Right ventricle myocardium inferior (tissue), 1 donor: ENCODE measurements around the gene PCGF2. TPM values are rescaled to one million over a fixed set of nuclear protein-coding genes. Genes with fewer than 3 reads are reported as not detected.

Experiments
- ATAC-seq: fragments of 200-7000 bp; cut with Tn5 transposase; one replicate; pipeline ENCODE4 v1.9.1; 2020; ENCODE audit warnings: mild to moderate bottlenecking, moderate library complexity
- DNase-seq: peaks from one replicate; pipeline ENCODE4 v3.0.0; 2021; ENCODE audit errors: missing footprints
- intact Hi-C: fragments of 100-400 bp; cut with DNase I; formaldehyde crosslinking; loops from one replicate; pipeline ENCODE4 v1.11.0; 2022
- total RNA-seq: library from RNA; stranded (reverse); fragmentation: NEBNext Ultra II Directional; extraction: Animal tissue kit (Norgen Biotek cat#: 25700); gene quantifications from one replicate; pipeline ENCODE4 v1.2.1, GENCODE V29; 2021
- donor health status: DM: no; HTN: yes; CAD: no; lungs with severe emphysema.

The PCGF2 gene
- total RNA-seq, 1 donor from 2014 or later: 24.4 TPM

- ATAC-seq (no peak), DNase-seq (no peak)
- intact Hi-C loops: loop anchor here (5.0 kb wide), 2 partner anchors 44 to 114 kb away; partner anchors contain the start of gene PIP4K2B
These were observed 5.0 kb upstream of the PCGF2 start for GRCh38 chr17:38753071-38753506.

- peak; percentile 97 for DNase-seq
- intact Hi-C loops: loop anchor here (5.0 kb wide), 2 partner anchors 45 to 115 kb away; partner anchors contain the start of gene PIP4K2B
- peak; percentile 86 for ATAC-seq
These were observed 4.4 kb upstream of the PCGF2 start, which contains the start of gene PSMB3 for GRCh38 chr17:38752308-38753070. TSS of gene PSMB3 (plus strand) at chr17:38752741. CDS start at chr17:38752827, 86 bp downstream.

GRCh38 chr17:38751808-38752307 is 3.7 kb upstream of the PCGF2 start:
- ATAC-seq (peak; percentile 31), DNase-seq (peak; percentile 87)
- intact Hi-C loops: loop anchor here (5.0 kb wide), 2 partner anchors 45 to 115 kb away; partner anchors contain the start of gene PIP4K2B

GRCh38 chr17:38751144-38751807 is 3.1 kb upstream of the PCGF2 start:
- intact Hi-C loops: loop anchor here (5.0 kb wide), 2 partner anchors 46 to 116 kb away; partner anchors contain the start of gene PIP4K2B
- ATAC-seq (no peak), DNase-seq (no peak)

- DNase-seq (no peak), ATAC-seq (no peak)
- intact Hi-C loops: loop anchor here (5.0 kb wide), 2 partner anchors 47 to 117 kb away; partner anchors contain the start of gene PIP4K2B
These were observed 2.4 kb upstream of the PCGF2 start for GRCh38 chr17:38750312-38751121.

GRCh38 chr17:38750044-38750311 is 1.8 kb upstream of the PCGF2 start:
- ATAC-seq: no peak
- intact Hi-C loops: loop anchor here (5.0 kb wide), 2 partner anchors 47 to 117 kb away; partner anchors contain the start of gene PIP4K2B
- DNase-seq: no peak

GRCh38 chr17:38749223-38750043 is 1.3 kb upstream of the PCGF2 start:
- intact Hi-C loops: loop anchor here (2.0 to 10.0 kb wide), 5 partner anchors 19 to 405 kb away; partner anchors contain the start of genes CISD3, PIP4K2B and PLXDC1
- peak; percentile 50 for ATAC-seq

DNA sequence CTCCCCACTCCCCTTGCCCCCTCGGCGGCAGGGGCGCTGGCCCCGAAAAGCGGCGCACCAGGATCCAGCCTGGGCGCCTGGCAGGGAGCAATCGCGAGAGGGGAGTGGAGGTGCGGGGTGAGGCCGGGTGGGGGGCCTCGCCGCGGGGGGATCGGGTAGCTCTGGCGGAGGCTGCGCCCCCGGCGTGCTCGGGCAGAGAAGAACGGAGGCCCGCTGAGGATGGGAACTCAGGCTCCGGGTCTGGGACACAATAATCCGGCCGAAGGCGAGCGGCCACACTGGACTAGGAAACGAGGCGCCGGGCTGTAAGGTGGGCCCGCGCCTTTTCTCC is 721 bp upstream of the PCGF2 start:
- intact Hi-C loops: loop anchor here (2.0 to 10.0 kb wide), 3 partner anchors 18 to 406 kb away; partner anchors contain the start of genes CISD3 and PLXDC1
- no peak for DNase-seq
- no peak for ATAC-seq

More at GRCh38 chr17:38749223-38750043, 1.3 kb upstream of the PCGF2 start:
- DNase-seq: peak; percentile 93

- DNase-seq (no peak), ATAC-seq (no peak)
- intact Hi-C loops: loop anchor here (2.0 to 10.0 kb wide), 3 partner anchors 17 to 407 kb away; partner anchors contain the start of genes CISD3 and PLXDC1
These were observed 530 bp downstream of the PCGF2 start for GRCh38 chr17:38747463-38748148.

GRCh38 chr17:38746849-38747462 is 1.2 kb downstream of the PCGF2 start:
- ATAC-seq (no peak), DNase-seq (no peak)
- intact Hi-C loops: loop anchor here (5.0 to 10.0 kb wide), 2 partner anchors 45 to 408 kb away; partner anchors contain the start of gene PLXDC1

DNA sequence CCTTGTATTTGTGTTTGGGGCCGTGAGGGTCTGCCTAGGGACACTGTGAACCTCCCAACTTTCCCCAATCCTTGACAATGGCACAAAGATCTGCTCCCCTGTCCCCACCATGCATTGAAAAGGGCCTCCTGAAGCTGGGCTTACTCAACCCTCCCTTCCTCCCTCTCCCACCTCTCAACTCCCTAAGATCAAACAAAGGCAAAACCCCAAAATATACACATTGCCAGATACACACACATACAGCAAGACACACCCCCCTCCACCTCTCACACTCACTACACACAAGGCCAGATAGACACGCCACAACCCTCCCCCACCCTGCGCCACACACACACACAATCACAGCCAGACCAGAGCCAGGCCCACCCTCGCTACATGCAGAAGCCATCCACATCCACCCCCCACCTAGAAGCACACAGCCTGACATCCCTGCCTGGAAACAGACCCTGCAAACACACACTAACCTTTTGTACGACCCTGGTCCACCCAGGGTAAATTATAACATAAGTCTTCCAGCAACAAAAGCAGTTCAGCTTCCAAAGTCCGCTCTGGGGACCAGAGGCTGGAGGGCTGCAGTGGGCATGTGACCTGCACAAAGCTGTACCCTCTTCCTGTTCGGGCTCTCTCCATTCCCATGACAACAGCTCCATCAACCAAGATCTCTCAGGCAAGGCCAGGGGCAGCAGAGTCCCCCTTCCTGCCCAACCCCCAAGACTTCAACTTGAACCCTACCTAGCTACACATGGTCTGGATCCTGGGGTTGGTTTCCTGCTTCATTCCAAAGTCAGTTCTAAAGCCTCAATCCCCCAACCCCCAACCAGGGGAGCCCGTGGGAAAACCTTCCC is 1.9 kb downstream of the PCGF2 start:
- DNase-seq: no peak
- intact Hi-C loops: loop anchor here (5.0 to 10.0 kb wide), 2 partner anchors 44 to 409 kb away; partner anchors contain the start of gene PLXDC1
- no peak for ATAC-seq

DNA sequence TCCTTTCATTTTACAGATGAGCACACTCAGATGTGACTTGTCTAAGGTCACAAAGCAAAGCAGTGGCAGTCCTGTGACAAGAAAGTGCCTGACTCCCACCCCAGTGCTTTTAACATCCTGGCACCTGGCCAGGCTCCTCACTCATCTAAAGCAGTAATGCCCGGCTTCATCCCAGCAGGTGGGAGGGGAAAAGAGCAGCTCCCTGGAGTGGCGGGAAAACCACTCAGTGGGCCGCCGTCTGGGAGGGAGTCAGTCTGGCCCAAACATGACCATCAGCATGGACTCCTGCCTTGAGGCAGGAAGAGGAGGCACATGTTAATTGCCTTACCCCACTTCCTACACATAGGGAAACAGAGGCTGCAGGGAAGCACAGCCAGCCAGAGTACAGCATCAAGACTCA is 2.6 kb downstream of the PCGF2 start:
- no peak for DNase-seq
- no peak for ATAC-seq
- intact Hi-C loops: loop anchor here (5.0 to 10.0 kb wide), 2 partner anchors 43 to 409 kb away; partner anchors contain the start of gene PLXDC1

DNA sequence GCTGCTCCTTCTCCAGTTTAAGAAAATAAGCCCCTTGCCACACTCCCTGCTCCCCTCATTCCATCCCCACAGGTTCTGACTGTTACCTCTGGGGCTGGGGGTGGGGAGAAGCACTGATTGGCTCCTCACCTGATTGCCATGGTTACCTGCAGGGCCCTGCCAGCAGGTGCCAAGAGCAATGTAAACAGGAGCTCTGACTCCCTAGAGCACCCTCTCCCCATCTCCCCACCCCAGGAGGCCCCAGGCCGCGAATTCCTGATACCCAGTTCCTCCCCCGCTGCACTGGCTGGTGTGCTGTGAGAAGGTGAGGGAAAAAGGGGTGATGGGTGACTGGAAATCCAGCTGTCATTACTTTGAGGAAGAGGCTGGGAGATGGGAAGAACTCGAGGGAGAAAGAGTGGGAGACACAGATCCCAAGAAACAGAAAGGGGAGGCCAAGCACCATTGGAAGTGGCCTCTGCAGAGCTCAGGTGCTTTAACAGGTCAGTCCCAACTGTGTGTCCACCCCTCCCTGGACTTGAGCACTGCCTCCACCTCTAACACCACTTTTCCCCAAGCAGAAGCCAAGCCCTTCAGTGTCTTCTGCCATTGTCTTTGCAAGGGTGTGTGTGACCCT is 4.5 kb downstream of the PCGF2 start:
- ATAC-seq: no peak
- DNase-seq: no peak
- intact Hi-C loops: loop anchor here (5.0 to 10.0 kb wide), 2 partner anchors 186 to 411 kb away; partner anchors contain the start of gene PLXDC1

DNA sequence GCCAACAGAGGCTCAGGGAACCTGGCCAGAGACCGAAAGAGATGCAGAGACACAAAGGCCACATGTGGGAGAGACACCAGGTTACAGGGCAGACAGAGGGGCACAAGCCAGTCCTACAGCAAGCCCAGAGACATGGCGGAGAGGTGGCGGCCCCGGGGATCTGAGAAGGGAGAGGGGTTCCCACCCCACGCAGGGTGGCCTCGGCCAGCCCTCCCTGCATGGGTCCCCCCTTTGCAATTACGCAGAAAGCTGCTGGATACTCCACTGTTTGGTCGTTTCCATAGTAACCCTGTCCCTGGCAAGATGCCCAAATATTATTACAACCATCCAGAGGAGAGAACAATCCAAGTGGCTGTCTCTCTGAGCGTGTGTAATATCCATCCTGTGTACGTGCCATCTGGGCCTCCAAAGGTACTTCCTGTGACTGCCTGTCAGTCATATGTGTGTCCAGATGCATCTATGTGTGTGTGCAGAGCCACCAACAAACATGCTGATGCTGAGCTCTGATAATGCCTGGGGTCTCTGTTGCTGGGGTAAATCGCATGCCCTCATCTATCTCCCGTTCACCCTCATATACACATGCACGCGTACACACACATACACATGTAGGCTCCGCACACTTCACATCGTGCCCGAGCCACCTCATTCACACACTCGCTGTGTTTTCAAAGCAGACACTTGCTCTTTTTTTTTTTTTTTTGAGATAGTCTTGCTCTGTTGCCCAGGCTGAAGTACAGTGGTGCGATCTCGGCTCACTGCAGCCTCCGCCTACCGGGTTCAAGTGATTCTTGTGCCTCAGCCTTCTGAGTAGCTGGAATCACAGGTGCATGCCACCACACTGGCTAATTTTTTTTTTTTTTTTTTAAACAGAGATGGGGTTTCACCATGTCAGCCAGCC is 5.5 kb downstream of the PCGF2 start:
- no peak for DNase-seq
- intact Hi-C loops: loop anchor here (5.0 to 10.0 kb wide), 2 partner anchors 185 to 412 kb away; partner anchors contain the start of gene PLXDC1
- ATAC-seq: peak; percentile 68
